RWPE1 (cell line): ENCODE results near the gene ATP1A3.

Experiments used
- CTCF ChIA-PET: fragments of 350-600 bp; sonication (Branson Sonifier 250); formaldehyde crosslinking; extraction: SDS; loops from one replicate; lab custom pipeline; 2021; lab: Yijun Ruan, JAX
- POLR2A ChIA-PET: fragments of 400-600 bp; formaldehyde crosslinking; extraction: SDS; loops from one replicate; lab custom pipeline; 2020; ENCODE audit warnings: antibody characterized with exemption; ENCODE audit not compliant: low non-redundant PET; lab: Yijun Ruan, JAX
- DNase-seq: peaks from one replicate; pipeline ENCODE4 v3.0.0; 2012; ENCODE audit warnings: low spot score
- H3K27ac ChIP-seq: fragments of 450-650 bp; 2 replicates; pipeline ENCODE4 v1.5.1; 2017
- CTCF ChIP-seq: fragments of 450-650 bp; conservative IDR thresholded peaks from 2 replicates; pipeline ENCODE4 v1.5.1; 2017; ENCODE audit warnings: low read depth, mild to moderate bottlenecking

The ATP1A3 gene

GRCh38 chr19:41977916-41978315, 16.1 kb downstream of the ATP1A3 start:
- CTCF ChIA-PET, result interaction anchor here (0.7 kb wide), 1 partner anchor 105 kb away, joined by 4 read pairs; no protein-coding TSS in a partner anchor
- DNase-seq, result no peak
- no peak for TF ChIP-seq CTCF
- POLR2A ChIA-PET, result no interaction called here
- no peak overlapping the region for H3K27ac ChIP-seq

- POLR2A ChIA-PET, result no interaction called here
- DNase-seq, result no peak
- no peak overlapping the region for H3K27ac ChIP-seq
- CTCF ChIA-PET, result interaction anchor here (0.6 to 0.7 kb wide), 2 partner anchors 60 to 528 kb away, joined by 3 read pairs; no protein-coding TSS in a partner anchor
- TF ChIP-seq CTCF, result no peak
Observed at GRCh38 chr19:41974652-41975051, 19.4 kb downstream of the ATP1A3 start.

- POLR2A ChIA-PET, result no interaction called here
- no peak for DNase-seq
- no peak overlapping the region for H3K27ac ChIP-seq
- CTCF ChIA-PET, result no interaction called here
- no peak for TF ChIP-seq CTCF
Observed at GRCh38 chr19:41971363-41971762, 22.7 kb downstream of the ATP1A3 start.

- ChIA-PET CTCF (no interaction called here), POLR2A (no interaction called here)
- no peak overlapping the region for H3K27ac ChIP-seq
- no peak for DNase-seq
- no peak for TF ChIP-seq CTCF
Observed at GRCh38 chr19:41969772-41970458, 24.1 kb downstream of the ATP1A3 start.

GRCh38 chr19:41968751-41969595, 25.1 kb downstream of the ATP1A3 start:
- DNase-seq, result no peak
- ChIA-PET POLR2A (no interaction called here), CTCF (no interaction called here)
- H3K27ac ChIP-seq, result no peak overlapping the region
- no peak for TF ChIP-seq CTCF

- no peak for TF ChIP-seq CTCF
- DNase-seq, result no peak
- POLR2A ChIA-PET, result no interaction called here
- H3K27ac ChIP-seq, result no peak overlapping the region
- CTCF ChIA-PET, result no interaction called here
Observed at GRCh38 chr19:41967054-41967783, 26.8 kb downstream of the ATP1A3 start.
